ENCODE results near the gene TRPV2.

Gene TRPV2

GRCh38 chr17:16477255-16477654 lies 61.9 kb downstream of the TRPV2 start:
- Histone ChIP-seq H3K9ac (ENCODE audit: low read depth, low read length) (no peak overlapping the region), H3K36me3 (ENCODE audit: insufficient read depth, low read length) (no peaks in the 10 kb centered on the region), H3K4me1 (ENCODE audit: insufficient read depth, low read length) (peaks cover 16% of the 10 kb centered on the region), H3K9me3 (ENCODE audit: control insufficient read depth, insufficient read depth, low read length) (no peaks in the 10 kb centered on the region)

- H3K9ac ChIP-seq (ENCODE audit: low read depth, low read length): no peak overlapping the region
These were observed 62.3 kb downstream of the TRPV2 start for GRCh38 chr17:16477666-16478065.

GRCh38 chr17:16478649-16479048 lies 63.3 kb downstream of the TRPV2 start:
- H3K9me3 ChIP-seq (ENCODE audit: control insufficient read depth, insufficient read depth, low read length): no peaks in the 10 kb centered on the region
- H3K36me3 ChIP-seq (ENCODE audit: insufficient read depth, low read length): no peaks in the 10 kb centered on the region
- H3K9ac ChIP-seq (ENCODE audit: low read depth, low read length): no peak overlapping the region
- peaks cover 16% of the 10 kb centered on the region for H3K4me1 ChIP-seq (ENCODE audit: insufficient read depth, low read length)

More at GRCh38 chr17:16477666-16478065, 62.3 kb downstream of the TRPV2 start:
- H3K36me3 ChIP-seq (ENCODE audit: insufficient read depth, low read length): no peaks in the 10 kb centered on the region
- no peaks in the 10 kb centered on the region for H3K9me3 ChIP-seq (ENCODE audit: control insufficient read depth, insufficient read depth, low read length)
- peaks cover 16% of the 10 kb centered on the region for H3K4me1 ChIP-seq (ENCODE audit: insufficient read depth, low read length)

GRCh38 chr17:16479264-16479663 lies 63.9 kb downstream of the TRPV2 start:
- no peaks in the 10 kb centered on the region for H3K9me3 ChIP-seq (ENCODE audit: control insufficient read depth, insufficient read depth, low read length)
- no peak overlapping the region for H3K9ac ChIP-seq (ENCODE audit: low read depth, low read length)
- peaks cover 17% of the 10 kb centered on the region for H3K4me1 ChIP-seq (ENCODE audit: insufficient read depth, low read length)
- H3K36me3 ChIP-seq (ENCODE audit: insufficient read depth, low read length): no peaks in the 10 kb centered on the region

GRCh38 chr17:16480995-16481394 lies 65.6 kb downstream of the TRPV2 start:
- Histone ChIP-seq H3K9me3 (ENCODE audit: control insufficient read depth, insufficient read depth, low read length) (no peaks in the 10 kb centered on the region), H3K9ac (ENCODE audit: low read depth, low read length) (no peak overlapping the region), H3K36me3 (ENCODE audit: insufficient read depth, low read length) (no peaks in the 10 kb centered on the region), H3K4me1 (ENCODE audit: insufficient read depth, low read length) (peaks cover 32% of the 10 kb centered on the region)

GRCh38 chr17:16482253-16482652 lies 66.9 kb downstream of the TRPV2 start:
- peaks cover 40% of the 10 kb centered on the region for H3K4me1 ChIP-seq (ENCODE audit: insufficient read depth, low read length)
- no peak overlapping the region for H3K9ac ChIP-seq (ENCODE audit: low read depth, low read length)
- H3K9me3 ChIP-seq (ENCODE audit: control insufficient read depth, insufficient read depth, low read length): no peaks in the 10 kb centered on the region
- H3K36me3 ChIP-seq (ENCODE audit: insufficient read depth, low read length): no peaks in the 10 kb centered on the region

- Histone ChIP-seq H3K4me1 (ENCODE audit: insufficient read depth, low read length) (peaks cover 40% of the 10 kb centered on the region), H3K36me3 (ENCODE audit: insufficient read depth, low read length) (no peaks in the 10 kb centered on the region), H3K9ac (ENCODE audit: low read depth, low read length) (no peak overlapping the region), H3K9me3 (ENCODE audit: control insufficient read depth, insufficient read depth, low read length) (no peaks in the 10 kb centered on the region)
These were observed 67.8 kb downstream of the TRPV2 start for GRCh38 chr17:16483021-16483645.

GRCh38 chr17:16484445-16485175 lies 69.2 kb downstream of the TRPV2 start:
- Histone ChIP-seq H3K4me1 (ENCODE audit: insufficient read depth, low read length) (peaks cover 42% of the 10 kb centered on the region), H3K9me3 (ENCODE audit: control insufficient read depth, insufficient read depth, low read length) (no peaks in the 10 kb centered on the region), H3K36me3 (ENCODE audit: insufficient read depth, low read length) (no peaks in the 10 kb centered on the region), H3K9ac (ENCODE audit: low read depth, low read length) (peak overlapping the region; percentile 49)
